MM.1S (cell line): ENCODE measurements around the gene SLC1A2.
A peak's percentile ranks its signal among the peaks of the same experiment; 100 is the strongest.

Source experiments
- DNase-seq: peaks from one replicate; pipeline ENCODE4 v3.0.0-alpha.2; 2015
- H2AFZ ChIP-seq: fragments of 300-600 bp; sonication (generic); 2 replicates; pipeline ENCODE4 v1.6.0; 2016; ENCODE audit warnings: antibody characterized with exemption, low read length
- H3F3A ChIP-seq: fragments of 300-600 bp; sonication (generic); 2 replicates; pipeline ENCODE4 v1.6.1; 2016; ENCODE audit warnings: mild to moderate bottlenecking, antibody characterized with exemption, low read length, moderate library complexity, mixed read lengths; ENCODE audit not compliant: insufficient read depth
- H3K27ac ChIP-seq: fragments of 300-600 bp; sonication (generic); 2 replicates; pipeline ENCODE4 v1.5.1; 2016; ENCODE audit warnings: mild to moderate bottlenecking, low read length
- H3K27me3 ChIP-seq: fragments of 300-600 bp; sonication (generic); replicated peaks from 2 replicates; pipeline ENCODE4 v1.6.0; 2016; ENCODE audit warnings: low read length; ENCODE audit not compliant: insufficient read depth
- H3K36me3 ChIP-seq: fragments of 300-600 bp; sonication (generic); replicated peaks from 2 replicates; pipeline ENCODE4 v1.6.1; 2016; ENCODE audit warnings: mild to moderate bottlenecking, low read length, mixed read lengths; ENCODE audit not compliant: insufficient read depth
- H3K4me1 ChIP-seq: fragments of 300-600 bp; sonication (generic); 2 replicates; pipeline ENCODE4 v1.6.1; 2016; ENCODE audit warnings: low read length, mixed read lengths
- H3K4me2 ChIP-seq: fragments of 300-600 bp; sonication (generic); 2 replicates; pipeline ENCODE4 v1.6.0; 2016; ENCODE audit warnings: low read depth, low read length
- H3K4me3 ChIP-seq: fragments of 300-600 bp; sonication (generic); 2 replicates; pipeline ENCODE4 v1.5.1; 2016; ENCODE audit warnings: low read length, mixed read lengths
- H3K79me2 ChIP-seq: fragments of 300-600 bp; sonication (generic); 2 replicates; pipeline ENCODE4 v1.6.1; 2016; ENCODE audit warnings: mixed run types, low read length, mixed read lengths
- H3K9ac ChIP-seq: fragments of 300-600 bp; sonication (generic); 2 replicates; pipeline ENCODE4 v1.6.1; 2016; ENCODE audit warnings: low read length, mixed read lengths
- H3K9me2 ChIP-seq: fragments of 300-600 bp; sonication (generic); replicated peaks from 2 replicates; pipeline ENCODE4 v1.6.1; 2016; ENCODE audit warnings: mild to moderate bottlenecking, low read length, mixed read lengths; ENCODE audit not compliant: insufficient read depth
- H3K9me3 ChIP-seq: fragments of 300-600 bp; sonication (generic); replicated peaks from 2 replicates; pipeline ENCODE4 v1.6.1; 2016; ENCODE audit warnings: mild to moderate bottlenecking, low read length, mixed read lengths; ENCODE audit not compliant: insufficient read depth
- H4K20me1 ChIP-seq: fragments of 300-600 bp; sonication (generic); 2 replicates; pipeline ENCODE4 v1.6.1; 2016; ENCODE audit warnings: mild to moderate bottlenecking, low read length, moderate library complexity, mixed read lengths; ENCODE audit not compliant: insufficient read depth
- CTCF ChIP-seq: fragments of 300-600 bp; sonication (generic); IDR thresholded peaks from 2 replicates; pipeline ENCODE4 v1.5.1; 2016; ENCODE audit warnings: antibody characterized with exemption, low read length, mixed read lengths
- EZH2 ChIP-seq: fragments of 300-600 bp; sonication (generic); optimal IDR thresholded peaks from 2 replicates; pipeline ENCODE3; 2017; ENCODE audit warnings: low read depth, mild to moderate bottlenecking, antibody characterized with exemption, low read length, mixed read lengths
- EZH2phosphoT487 ChIP-seq: fragments of 300-600 bp; sonication (generic); IDR thresholded peaks from 2 replicates; pipeline ENCODE4 v1.6.1; 2018; ENCODE audit warnings: antibody characterized with exemption, low read length

The SLC1A2 gene

GRCh38 chr11:35272391-35272902 is 146.9 kb downstream of the SLC1A2 start:
- no peak overlapping the region for H3K4me3 ChIP-seq
- H3K9me2 ChIP-seq = no peaks in the 10 kb centered on the region
- no peak overlapping the region for H2AFZ ChIP-seq
- no peak overlapping the region for H3K9ac ChIP-seq
- H3K9me3 ChIP-seq = no peaks in the 10 kb centered on the region
- peaks cover 13% of the 10 kb centered on the region for H3F3A ChIP-seq
- no peaks in the 10 kb centered on the region for H3K27me3 ChIP-seq
- peaks cover 19% of the 10 kb centered on the region for H3K4me1 ChIP-seq
- peak overlapping the region; percentile 7; the same call in 1 of the 2 replicates for H3K27ac ChIP-seq
- no peaks in the 10 kb centered on the region for H4K20me1 ChIP-seq
- H3K4me2 ChIP-seq = peak overlapping the region; percentile 65
- no peaks in the 10 kb centered on the region for H3K36me3 ChIP-seq
- H3K79me2 ChIP-seq = no peaks in the 10 kb centered on the region
- TF ChIP-seq EZH2phosphoT487 = no peak
- no peak for TF ChIP-seq CTCF
- no peak for TF ChIP-seq EZH2
- DNase-seq = peak; percentile 55

- H2AFZ ChIP-seq = no peak overlapping the region
- peaks cover 15% of the 10 kb centered on the region for H3K4me1 ChIP-seq
- TF ChIP-seq CTCF (no peak), EZH2 (no peak), EZH2phosphoT487 (no peak)
- no peak for DNase-seq
- H3K9me2 ChIP-seq = no peaks in the 10 kb centered on the region
- H3K79me2 ChIP-seq = no peaks in the 10 kb centered on the region
- peaks cover 13% of the 10 kb centered on the region for H3F3A ChIP-seq
- no peaks in the 10 kb centered on the region for H4K20me1 ChIP-seq
- no peaks in the 10 kb centered on the region for H3K36me3 ChIP-seq
- no peak overlapping the region for H3K4me2 ChIP-seq
- no peak overlapping the region for H3K9ac ChIP-seq
- H3K27me3 ChIP-seq = no peaks in the 10 kb centered on the region
- no peak overlapping the region for H3K4me3 ChIP-seq
- no peaks in the 10 kb centered on the region for H3K9me3 ChIP-seq
- H3K27ac ChIP-seq = no peak overlapping the region
These were observed 148.3 kb downstream of the SLC1A2 start for GRCh38 chr11:35271031-35271430.

GRCh38 chr11:35270342-35270741 is 149.0 kb downstream of the SLC1A2 start:
- Histone ChIP-seq H3K27ac (no peak overlapping the region), H2AFZ (no peak overlapping the region), H4K20me1 (no peaks in the 10 kb centered on the region), H3K4me3 (no peak overlapping the region), H3K9ac (no peak overlapping the region), H3K4me2 (no peak overlapping the region), H3K9me3 (no peaks in the 10 kb centered on the region), H3K9me2 (no peaks in the 10 kb centered on the region), H3K4me1 (peaks cover 15% of the 10 kb centered on the region), H3K79me2 (no peaks in the 10 kb centered on the region), H3F3A (peaks cover 13% of the 10 kb centered on the region), H3K36me3 (no peaks in the 10 kb centered on the region), H3K27me3 (no peaks in the 10 kb centered on the region)
- no peak for DNase-seq
- TF ChIP-seq EZH2 = no peak
- no peak for TF ChIP-seq EZH2phosphoT487
- TF ChIP-seq CTCF = no peak
